IMR-90 (cell line): Measurements from ENCODE around the gene UEVLD. TPM values are rescaled to one million over a fixed set of nuclear protein-coding genes. Genes with fewer than 3 reads are reported as not detected.

Source experiments
- ATAC-seq: fragments of 200-7000 bp; cut with Tn5 transposase; 2 replicates; pipeline ENCODE4 v1.9.1; 2020; ENCODE audit warnings: low read depth, mild to moderate bottlenecking, moderate library complexity
- BruUV-seq: library from RNA; stranded (reverse); fragments of 400-500 nt; replicated peaks from 2 replicates; lab custom pipeline; 2021; lab: Mats Ljungman, UMichigan
- CTCF ChIA-PET: fragments of 300-600 bp; formaldehyde crosslinking; extraction: SDS; loops from one replicate; lab custom pipeline; 2021; ENCODE audit warnings: antibody characterized with exemption; lab: Yijun Ruan, JAX
- POLR2A ChIA-PET: fragments of 300-600 bp; sonication (Branson Sonifier 250); formaldehyde crosslinking; loops from one replicate; lab custom pipeline; 2022; ENCODE audit warnings: antibody characterized with exemption; ENCODE audit not compliant: unreplicated experiment; lab: Charles Lee
- DNase-seq: peaks from one replicate; pipeline ENCODE4 v3.0.0; 2013
- H2AFZ ChIP-seq: replicated peaks from 2 replicates; pipeline ENCODE3; 2013; ENCODE audit warnings: low read length, mild to moderate bottlenecking; ENCODE audit not compliant: poor library complexity
- H2AK5ac ChIP-seq: 2 replicates; pipeline ENCODE4 v1.6.1; 2013; ENCODE audit warnings: low read depth, low read length, inconsistent platforms
- H2AK9ac ChIP-seq: replicated peaks from 2 replicates; pipeline ENCODE3; 2013; ENCODE audit warnings: mild to moderate bottlenecking, low read depth, low read length, moderate library complexity; ENCODE audit not compliant: poor library complexity
- H2BK120ac ChIP-seq: 2 replicates; pipeline ENCODE4 v1.6.1; 2013; ENCODE audit warnings: low read depth, low read length, inconsistent platforms
- H2BK15ac ChIP-seq: 3 replicates; pipeline ENCODE4 v1.6.1; 2013; ENCODE audit warnings: low read depth, low read length, inconsistent platforms
- H2BK20ac ChIP-seq: 2 replicates; pipeline ENCODE4 v1.6.1; 2013; ENCODE audit warnings: low read depth, mild to moderate bottlenecking, inconsistent platforms, low read length, moderate library complexity
- H2BK5ac ChIP-seq: 2 replicates; pipeline ENCODE4 v1.6.1; 2013; ENCODE audit warnings: mild to moderate bottlenecking, low read depth, low read length, inconsistent platforms; ENCODE audit not compliant: poor library complexity, severe bottlenecking
- H3K14ac ChIP-seq: replicated peaks from 2 replicates; pipeline ENCODE4 v1.6.1; 2013; ENCODE audit warnings: low read depth, low read length, inconsistent platforms
- H3K18ac ChIP-seq: 2 replicates; pipeline ENCODE4 v1.6.1; 2013; ENCODE audit warnings: low read depth, low read length, control low read depth
- H3K23ac ChIP-seq: 2 replicates; pipeline ENCODE4 v1.6.1; 2013; ENCODE audit warnings: low read depth, low read length, inconsistent platforms
- H3K27ac ChIP-seq: 2 replicates; pipeline ENCODE4 v1.5.1; 2013; ENCODE audit warnings: mild to moderate bottlenecking, control low read depth, low read length; ENCODE audit not compliant: insufficient read depth
- H3K27me3 ChIP-seq: 2 replicates; pipeline ENCODE4 v1.6.1; 2013; ENCODE audit warnings: low read length; ENCODE audit not compliant: control insufficient read depth, insufficient read depth
- H3K36me3 ChIP-seq: 2 replicates; pipeline ENCODE4 v1.6.1; 2013; ENCODE audit warnings: low read length, mixed read lengths; ENCODE audit not compliant: control insufficient read depth, insufficient read depth
- H3K4ac ChIP-seq: 2 replicates; pipeline ENCODE4 v1.6.1; 2013; ENCODE audit warnings: low read depth, low read length, inconsistent platforms
- H3K4me1 ChIP-seq: 2 replicates; pipeline ENCODE4 v1.6.1; 2013; ENCODE audit warnings: low read length, mixed read lengths; ENCODE audit not compliant: control insufficient read depth, insufficient read depth
- H3K4me2 ChIP-seq: 2 replicates; pipeline ENCODE4 v1.6.1; 2013; ENCODE audit warnings: low read depth, mild to moderate bottlenecking, control low read depth, low read length, moderate library complexity
- H3K4me3 ChIP-seq: 2 replicates; pipeline ENCODE4 v1.5.1; 2013; ENCODE audit warnings: low read depth, mild to moderate bottlenecking, control low read depth, low read length, moderate library complexity; ENCODE audit not compliant: insufficient read depth
- H3K56ac ChIP-seq: 2 replicates; pipeline ENCODE4 v1.6.1; 2013; ENCODE audit warnings: low read length, inconsistent platforms; ENCODE audit not compliant: insufficient read depth; ENCODE audit errors: extremely low read depth
- H3K79me1 ChIP-seq, 2 experiments: 2 replicates each; pipeline ENCODE4 v1.6.1; 2013; ENCODE audit warnings: low read length in 2 of 2, inconsistent platforms in 1 of 2, low read depth in 1 of 2
- H3K9ac ChIP-seq: 2 replicates; pipeline ENCODE4 v1.6.1; 2013; ENCODE audit warnings: low read depth, low read length, control low read depth
- H3K9me1 ChIP-seq: 2 replicates; pipeline ENCODE4 v1.6.1; 2013; ENCODE audit warnings: low read length, inconsistent platforms; ENCODE audit not compliant: insufficient read depth
- H3K9me3 ChIP-seq: 2 replicates; pipeline ENCODE4 v1.6.1; 2013; ENCODE audit warnings: low read length; ENCODE audit not compliant: control insufficient read depth, insufficient read depth
- H4K20me1 ChIP-seq: 2 replicates; pipeline ENCODE4 v1.6.1; 2013; ENCODE audit warnings: low read length, inconsistent platforms; ENCODE audit not compliant: insufficient read depth
- H4K5ac ChIP-seq: 2 replicates; pipeline ENCODE4 v1.6.1; 2013; ENCODE audit warnings: mild to moderate bottlenecking, low read depth, low read length, control low read depth
- H4K8ac ChIP-seq, 2 experiments: 2 replicates each; pipeline ENCODE4 v1.6.1; 2013; ENCODE audit warnings: low read depth in 2 of 2, low read length in 2 of 2, control low read depth in 1 of 2, inconsistent platforms in 1 of 2
- H4K91ac ChIP-seq: 2 replicates; pipeline ENCODE4 v1.6.1; 2013; ENCODE audit warnings: low read depth, low read length, inconsistent platforms; ENCODE audit not compliant: insufficient read depth
- CHD1 ChIP-seq: IDR thresholded peaks from 2 replicates; pipeline ENCODE4 v1.6.1; 2012; ENCODE audit warnings: low read depth, low read length, improper control_type of control experiment
- CTCF ChIP-seq: conservative IDR thresholded peaks from 2 replicates; pipeline ENCODE4 v1.5.1; 2012; ENCODE audit warnings: mild to moderate bottlenecking, low read depth, low read length, improper control_type of control experiment
- FOS ChIP-seq: fragments of 150-350 bp; IDR thresholded peaks from 2 replicates; pipeline ENCODE4 v1.6.1; 2016; ENCODE audit warnings: low read depth, low read length
- MAFK ChIP-seq: IDR thresholded peaks from 2 replicates; pipeline ENCODE4 v1.6.1; 2012; ENCODE audit warnings: low read depth, low read length, improper control_type of control experiment
- MAZ ChIP-seq: IDR thresholded peaks from 2 replicates; pipeline ENCODE4 v1.6.1; 2012; ENCODE audit warnings: low read depth, mild to moderate bottlenecking, low read length, improper control_type of control experiment, moderate library complexity, borderline replicate concordance
- MXI1 ChIP-seq: IDR thresholded peaks from 2 replicates; pipeline ENCODE4 v1.6.1; 2012; ENCODE audit warnings: low read depth, mild to moderate bottlenecking, low read length, moderate library complexity, borderline replicate concordance
- NFE2L2 ChIP-seq: fragments of 150-350 bp; IDR thresholded peaks from 2 replicates; pipeline ENCODE4 v1.6.1; 2016; ENCODE audit warnings: low read depth, mild to moderate bottlenecking, low read length
- POLR2A ChIP-seq: IDR thresholded peaks from 2 replicates; pipeline ENCODE4 v1.6.1; 2012; ENCODE audit warnings: mild to moderate bottlenecking, low read depth, low read length
- RCOR1 ChIP-seq: IDR thresholded peaks from 2 replicates; pipeline ENCODE4 v1.6.1; 2012; ENCODE audit warnings: mild to moderate bottlenecking, low read length, improper control_type of control experiment; ENCODE audit not compliant: insufficient replicate concordance
- RFX5 ChIP-seq: IDR thresholded peaks from 2 replicates; pipeline ENCODE4 v1.8.0; 2012; ENCODE audit warnings: low read depth, mild to moderate bottlenecking, low read length, moderate library complexity
- SMC3 ChIP-seq: fragments of 150-350 bp; IDR thresholded peaks from 2 replicates; pipeline ENCODE4 v1.6.1; 2016; ENCODE audit warnings: low read depth, mild to moderate bottlenecking, antibody characterized with exemption, low read length, moderate library complexity
- WGBS, 2 experiments: methylation state at CpG; one replicate each; pipeline versions ENCODE4 v1.1.5 to v1.1.7; 2013; ENCODE audit warnings: missing lambda C conversion rate in 2 of 2; ENCODE audit not compliant: insufficient read length in 1 of 2; ENCODE audit errors: extremely low coverage in 2 of 2; 5-methylcytosine and 5-hydroxymethylcytosine counted together
- dilution Hi-C: fragments of 300-500 bp; cut with HindIII; formaldehyde crosslinking; loops from one replicate; pipeline ENCODE4 v1.14.3; 2018; ENCODE audit warnings: low sequenced_read_pairs; ENCODE audit not compliant: unreplicated experiment
- in situ Hi-C: fragments of 300-500 bp; cut with MboI; formaldehyde crosslinking; loops from 3 replicates; pipeline ENCODE4 v1.14.3; 2019; ENCODE audit warnings: low sequenced_read_pairs, inconsistent platforms, mixed read lengths
- intact Hi-C: fragments of 100-400 bp; cut with micrococcal nuclease; formaldehyde crosslinking; loops from 2 replicates; pipeline ENCODE4 v1.10.0; 2022
- polyA plus RNA-seq, 3 experiments: library from polyadenylated mRNA; depleted of rRNA; stranded (reverse); fragments of >200 nt; gene quantifications; 2 replicates each; pipeline ENCODE4 v1.2.3, GENCODE V29; 2012; ENCODE audit warnings: low replicate concordance in 1 of 3
- total RNA-seq: library from RNA; depleted of rRNA; stranded (reverse); fragments of >200 nt; gene quantifications from 2 replicates; pipeline ENCODE4 v1.2.3, GENCODE V29; 2012
- TF ChIP-seq, protein P1 (sequence below): fragments of 150-350 bp; IDR thresholded peaks from 2 replicates; pipeline ENCODE4 v1.6.1; 2016; ENCODE audit warnings: low read depth, mild to moderate bottlenecking, low read length, moderate library complexity, borderline replicate concordance
- TF ChIP-seq, protein P2 (sequence below): fragments of 150-350 bp; IDR thresholded peaks from 2 replicates; pipeline ENCODE4 v1.6.1; 2017; ENCODE audit warnings: mild to moderate bottlenecking, antibody characterized with exemption, low read length, low read depth

UEVLD gene
- total and polyA plus RNA-seq, 2 of the 4 experiments (the other 2 are of a cell fraction), result 13.8 to 29.2 TPM

- ChIA-PET CTCF (no interaction called here), POLR2A (no interaction called here)
- Histone ChIP-seq H2AFZ (no peak within 1 kb of the TSS), H3K9me1 (peaks cover 12% of the 10 kb centered on the region), H3K79me1 (peaks cover 19 to 40% of the 10 kb centered on the region in 2 experiments), H2AK5ac (no peak within 1 kb of the TSS), H3K27me3 (no peaks in the 10 kb centered on the region), H3K4me3 (no peak within 1 kb of the TSS), H3K4me1 (no peaks in the 10 kb centered on the region; the same call in 1 of the 2 replicates), H3K4me2 (no peak within 1 kb of the TSS), H2BK15ac (no peak within 1 kb of the TSS), H4K91ac (no peak within 1 kb of the TSS), H3K23ac (no peak within 1 kb of the TSS), H3K18ac (no peak within 1 kb of the TSS), H3K9ac (no peak within 1 kb of the TSS), H3K36me3 (peaks cover 7% of the 10 kb centered on the region), H4K5ac (no peak within 1 kb of the TSS), H3K27ac (no peak within 1 kb of the TSS), H3K56ac (no peak within 1 kb of the TSS), H2AK9ac (no peak within 1 kb of the TSS), H2BK20ac (no peak within 1 kb of the TSS), H3K14ac (no peak within 1 kb of the TSS), H4K20me1 (0 out of 2 replicates have a peak, but pooled peaks cover 4% of the 10 kb centered on the region), H3K9me3 (no peaks in the 10 kb centered on the region), H2BK120ac (no peak within 1 kb of the TSS), H2BK5ac (no peak within 1 kb of the TSS), H3K4ac (no peak within 1 kb of the TSS), H4K8ac (no peak within 1 kb of the TSS)
- TF ChIP-seq MAZ (no peak), SMC3 (no peak), FOS (no peak), MAFK (no peak), CHD1 (no peak), NFE2L2 (no peak), CTCF (no peak), POLR2A (no peak), RCOR1 (no peak), RFX5 (no peak), MXI1 (no peak)
- TF ChIP-seq, protein P1, sequence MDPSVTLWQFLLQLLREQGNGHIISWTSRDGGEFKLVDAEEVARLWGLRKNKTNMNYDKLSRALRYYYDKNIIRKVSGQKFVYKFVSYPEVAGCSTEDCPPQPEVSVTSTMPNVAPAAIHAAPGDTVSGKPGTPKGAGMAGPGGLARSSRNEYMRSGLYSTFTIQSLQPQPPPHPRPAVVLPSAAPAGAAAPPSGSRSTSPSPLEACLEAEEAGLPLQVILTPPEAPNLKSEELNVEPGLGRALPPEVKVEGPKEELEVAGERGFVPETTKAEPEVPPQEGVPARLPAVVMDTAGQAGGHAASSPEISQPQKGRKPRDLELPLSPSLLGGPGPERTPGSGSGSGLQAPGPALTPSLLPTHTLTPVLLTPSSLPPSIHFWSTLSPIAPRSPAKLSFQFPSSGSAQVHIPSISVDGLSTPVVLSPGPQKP, result no peak
- TF ChIP-seq, protein P2, sequence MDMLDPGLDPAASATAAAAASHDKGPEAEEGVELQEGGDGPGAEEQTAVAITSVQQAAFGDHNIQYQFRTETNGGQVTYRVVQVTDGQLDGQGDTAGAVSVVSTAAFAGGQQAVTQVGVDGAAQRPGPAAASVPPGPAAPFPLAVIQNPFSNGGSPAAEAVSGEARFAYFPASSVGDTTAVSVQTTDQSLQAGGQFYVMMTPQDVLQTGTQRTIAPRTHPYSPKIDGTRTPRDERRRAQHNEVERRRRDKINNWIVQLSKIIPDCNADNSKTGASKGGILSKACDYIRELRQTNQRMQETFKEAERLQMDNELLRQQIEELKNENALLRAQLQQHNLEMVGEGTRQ, result no peak
- intact Hi-C loops (no loop called here), dilution Hi-C loops (no loop called here), in situ Hi-C loops (no loop called here)
- WGBS, 2 experiments, result 100% methylated on average over 1 of the region's 7 CpGs; no CpG with 5 or more reads in 1 of the 2 experiments
- ATAC-seq (no peak), DNase-seq (peak; percentile 18)
- no TSS peak for BruUV-seq
These were observed 11.3 kb upstream of the UEVLD start, which contains the start of gene MISFA for GRCh38 chr11:18599739-18600230. Gene MISFA, plus strand, starts transcription at chr11:18599789. Its CDS starts 140 bp downstream, at chr11:18599929.
